HG03571 (cell line): ENCODE measurements around the gene ADAMTS3.
A peak's percentile ranks its signal among the peaks of the same experiment; 100 is the strongest.

Experiments
- ATAC-seq: cut with Tn5 transposase; IDR thresholded peaks from one replicate; pipeline ENCODE4 v1.9.1; 2021; ENCODE audit not compliant: unreplicated experiment

Gene ADAMTS3

DNA sequence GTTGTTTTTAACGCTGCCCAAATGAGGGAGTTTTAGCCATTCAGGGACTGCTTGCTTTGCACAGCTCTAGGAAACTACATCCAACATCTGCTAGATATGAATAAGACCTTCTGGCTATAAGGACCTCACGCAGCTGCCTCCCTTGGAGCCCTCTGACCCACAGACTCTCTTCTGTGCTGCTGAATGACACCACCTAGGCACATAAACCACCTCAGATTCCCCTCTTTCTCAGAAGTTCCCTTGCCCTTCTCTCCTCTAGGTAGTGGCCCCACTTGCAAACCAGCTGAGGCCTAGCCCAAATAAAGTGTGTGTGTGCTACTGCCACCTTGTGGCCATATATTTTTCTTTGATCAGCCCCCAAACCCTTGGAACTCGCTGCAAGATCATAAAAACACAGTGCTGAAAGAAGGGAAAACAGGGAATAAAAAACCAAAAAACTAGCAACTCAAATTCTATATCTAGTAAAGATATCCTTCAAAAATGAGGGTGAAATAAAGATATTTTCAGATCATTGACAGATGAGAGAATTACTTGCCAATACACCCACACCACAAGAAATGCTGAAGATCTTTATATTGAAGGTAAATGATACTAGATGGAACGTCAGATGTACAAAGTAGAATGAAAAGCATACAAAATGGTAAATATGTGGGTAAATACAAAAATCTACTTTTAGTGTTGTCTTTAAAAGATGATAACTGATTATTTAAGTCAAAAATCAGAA, 265.9 kb downstream of the ADAMTS3 start:
- peak; percentile 83 for ATAC-seq

DNA sequence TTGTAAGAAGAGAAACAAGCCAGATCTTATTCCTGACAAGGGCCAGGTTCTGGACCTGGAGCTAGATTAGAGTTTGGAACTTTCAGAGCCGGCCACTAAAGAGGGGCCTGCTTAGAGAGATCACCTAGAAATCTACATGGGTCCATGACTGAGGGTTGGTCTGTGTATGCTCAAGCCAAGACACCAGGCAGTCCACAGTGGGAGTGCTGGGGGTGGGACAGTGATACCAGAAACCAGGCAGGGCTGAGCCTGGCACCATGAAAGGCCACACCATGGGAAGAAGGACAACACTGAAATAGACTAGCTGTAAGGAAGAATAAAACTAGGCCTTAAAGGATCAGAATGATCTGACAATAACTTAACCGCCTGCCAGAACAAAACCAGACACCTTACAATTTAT, 267.3 kb downstream of the ADAMTS3 start:
- ATAC-seq: no peak

DNA sequence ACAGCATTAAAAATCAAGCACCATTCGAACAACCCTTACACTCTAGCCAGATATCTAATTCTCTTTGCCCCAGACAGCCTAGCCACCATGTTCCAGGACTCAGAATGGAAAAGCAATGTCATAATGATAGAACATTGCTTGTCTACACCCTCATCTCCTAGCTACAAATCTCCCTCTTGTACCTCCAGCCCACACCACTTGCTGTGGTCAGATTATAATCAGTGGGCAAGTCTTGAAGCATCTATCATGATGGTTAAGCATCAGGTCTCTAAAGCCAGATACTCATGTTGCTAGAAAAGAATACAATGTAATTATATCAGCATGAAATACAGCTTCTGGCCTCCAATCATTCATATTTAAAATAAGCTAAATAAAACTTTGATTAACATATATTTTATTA, 268.9 kb downstream of the ADAMTS3 start:
- no peak for ATAC-seq

- ATAC-seq: no peak
Measured at GRCh38 chr4:72295966-72296557, 273.0 kb downstream of the ADAMTS3 start.

DNA sequence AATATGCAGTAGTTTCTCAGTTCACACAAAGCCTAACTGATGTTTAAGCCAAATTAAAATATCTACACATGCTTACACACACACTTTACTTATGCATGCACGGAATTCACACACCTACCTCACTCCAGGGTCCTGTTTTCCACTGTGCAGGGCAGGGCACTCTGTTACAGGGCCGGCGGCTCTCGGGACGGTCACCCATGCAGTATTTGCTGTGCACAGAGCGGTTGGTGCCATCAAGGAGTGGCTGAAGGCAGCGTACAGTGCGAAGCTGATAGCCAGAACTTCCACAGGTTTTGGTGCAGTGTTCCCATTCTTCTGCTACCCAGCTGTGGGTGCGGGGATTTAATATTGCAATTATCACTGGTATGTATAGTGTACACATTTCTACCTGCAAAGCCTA, 278.3 kb downstream of the ADAMTS3 start:
- no peak for ATAC-seq

GRCh38 chr4:72286910-72287309, 282.1 kb downstream of the ADAMTS3 start:
- ATAC-seq: no peak

DNA sequence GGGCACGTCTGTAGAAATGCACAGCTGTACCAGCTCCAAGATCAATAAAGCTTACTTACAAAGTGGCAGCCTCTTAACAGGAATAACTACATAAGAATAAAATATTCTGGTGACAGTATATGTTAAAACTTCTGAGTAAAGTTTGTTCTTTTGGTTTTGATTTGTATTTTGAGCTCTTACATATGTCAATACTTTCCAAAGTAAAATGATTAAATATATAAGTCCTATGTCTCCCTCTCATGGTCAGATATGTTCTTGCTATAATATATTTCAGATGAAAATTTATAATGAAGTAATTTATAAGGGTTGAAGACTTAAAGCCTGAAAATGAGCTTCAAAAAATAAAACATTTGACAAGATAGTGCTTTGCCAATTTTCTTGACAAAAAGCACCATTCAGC, 282.8 kb downstream of the ADAMTS3 start:
- ATAC-seq: no peak

GRCh38 chr4:72283357-72283756, 285.7 kb downstream of the ADAMTS3 start:
- ATAC-seq: no peak

DNA sequence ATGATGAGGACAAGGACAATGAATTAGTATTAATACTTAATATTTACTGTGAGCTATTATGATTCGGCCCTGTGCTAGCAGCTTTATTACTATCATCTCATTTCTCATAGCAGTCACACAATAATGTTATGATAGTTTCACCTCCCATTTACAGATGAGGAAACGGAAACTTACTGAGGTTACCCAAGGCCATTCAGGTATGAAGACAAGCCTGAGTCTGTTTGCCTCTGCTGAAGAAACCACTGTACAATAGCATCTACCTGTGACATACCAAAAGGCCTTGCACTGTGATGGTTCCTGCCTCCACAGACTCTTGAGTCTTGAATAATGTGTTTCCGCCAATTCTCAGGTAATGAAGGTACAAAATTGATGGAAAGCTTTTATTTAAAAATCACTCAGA, 288.8 kb downstream of the ADAMTS3 start:
- no peak for ATAC-seq

DNA sequence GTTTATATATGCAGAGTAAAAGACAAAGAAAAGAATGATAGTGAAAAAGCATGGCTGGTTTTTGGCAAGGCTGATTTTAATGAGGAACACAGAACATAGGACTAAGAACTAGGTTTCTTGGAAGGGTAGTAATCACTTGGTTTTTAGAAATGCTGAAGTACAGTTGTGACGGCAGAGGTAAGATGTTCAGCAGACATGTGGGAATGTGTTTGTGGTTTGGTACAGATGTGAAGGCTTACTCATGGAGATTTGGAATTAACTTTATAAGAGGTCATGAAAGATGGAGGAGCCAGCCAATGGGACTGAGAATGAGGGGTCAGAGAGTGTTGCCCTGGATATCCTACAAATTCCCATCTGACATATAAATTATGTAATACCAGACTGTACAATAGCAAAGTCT, 293.6 kb downstream of the ADAMTS3 start:
- no peak for ATAC-seq

DNA sequence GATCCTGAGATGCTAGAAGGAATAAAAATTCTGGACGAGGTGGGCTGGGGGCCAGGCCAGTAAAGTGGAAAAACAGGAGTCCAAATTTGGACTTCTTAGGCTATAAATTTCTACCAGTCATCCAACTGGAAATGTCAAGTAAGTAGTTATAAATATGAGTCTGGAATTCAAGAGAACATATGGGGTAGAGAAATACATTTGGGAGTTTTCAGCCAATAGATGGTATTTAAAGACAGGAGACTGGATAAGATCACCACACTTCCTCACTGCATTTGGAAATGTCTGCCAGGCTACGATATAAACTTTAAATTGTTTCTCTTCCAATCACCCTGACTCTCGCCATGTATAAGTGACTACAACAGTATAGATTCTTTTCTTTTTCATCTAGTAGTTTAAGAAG, 294.8 kb downstream of the ADAMTS3 start:
- ATAC-seq: no peak

GRCh38 chr4:72255269-72255668, 313.8 kb downstream of the ADAMTS3 start:
- no peak for ATAC-seq

- no peak for ATAC-seq
Measured at GRCh38 chr4:72243641-72244040, 325.4 kb downstream of the ADAMTS3 start.

- ATAC-seq: no peak
Measured at GRCh38 chr4:72239487-72240116, 329.4 kb downstream of the ADAMTS3 start.
